Tibial nerve (tissue), 4 donors: ENCODE measurements around the gene PPM1L. TPM values are rescaled to one million over a fixed set of nuclear protein-coding genes. Genes with fewer than 3 reads are reported as not detected.

Experiments used
- DNase-seq, 2 donors: peaks; one replicate each; pipeline ENCODE4 v3.0.0-alpha.2; 2019; ENCODE audit warnings: low spot score in 2 of 2
- H3K27ac ChIP-seq, 4 donors: fragments of 200-600 bp; sonication (generic) in 3 of 4; one replicate each; pipeline ENCODE4 v1.5.1; 2017 to 2019; ENCODE audit warnings: mild to moderate bottlenecking in 1 of 4
- H3K27me3 ChIP-seq, 2 donors: fragments of 200-600 bp; sonication (generic) in 1 of 2; one replicate each; pipeline versions ENCODE4 v1.5.1 to v1.6.0; 2017 to 2019
- H3K36me3 ChIP-seq, 3 donors: fragments of 200-600 bp; sonication (generic); one replicate each; pipeline ENCODE4 v1.5.1; 2018 to 2019
- H3K4me1 ChIP-seq, 4 donors: fragments of 200-600 bp; sonication (generic) in 3 of 4; one replicate each; pipeline ENCODE4 v1.5.1; 2017 to 2019
- H3K4me3 ChIP-seq, 4 donors: fragments of 200-600 bp; sonication (generic) in 3 of 4; one replicate each; pipeline ENCODE4 v1.5.1; 2017 to 2019; ENCODE audit warnings: mild to moderate bottlenecking in 1 of 4, moderate library complexity in 1 of 4
- H3K9me3 ChIP-seq, 4 donors: fragments of 200-600 bp; sonication (generic) in 3 of 4; one replicate each; pipeline ENCODE4 v1.5.1; 2017 to 2019
- CTCF ChIP-seq, 5 experiments: fragments of 200-600 bp in 3 of 5; fragments of 450-650 bp in 2 of 5; sonication (generic) in 3 of 5; IDR thresholded peaks; one replicate each; pipeline ENCODE4 v1.5.1; 2016 to 2019; ENCODE audit warnings: antibody characterized with exemption in 5 of 5, mild to moderate bottlenecking in 3 of 5, moderate library complexity in 2 of 5
- EP300 ChIP-seq, 2 donors: sonication (generic); formaldehyde crosslinking; IDR thresholded peaks; one replicate each; pipeline ENCODE4 v1.6.1; 2017; ENCODE audit warnings: antibody characterized with exemption in 2 of 2, mild to moderate bottlenecking in 1 of 2
- POLR2A ChIP-seq, 2 donors: fragments of 450-650 bp; IDR thresholded peaks; one replicate each; pipeline ENCODE4 v1.6.1; 2017; ENCODE audit warnings: antibody characterized with exemption in 2 of 2, mild to moderate bottlenecking in 2 of 2, moderate library complexity in 2 of 2
- WGBS, 2 donors: methylation state at CpG; one replicate each; pipeline ENCODE4 v1.1.5; 2018; 5-methylcytosine and 5-hydroxymethylcytosine counted together
- total RNA-seq, 4 donors: library from RNA; depleted of rRNA; stranded (reverse); fragments of >200 nt; gene quantifications; one replicate each; pipeline ENCODE4 v1.1.0, GENCODE V29; 2016

Gene PPM1L
- total RNA-seq, 4 donors from 2014 or later = 13.2 to 41.0 (median 24.3) TPM

- Histone ChIP-seq H3K27me3 (no peaks in the 10 kb centered on the region), H3K9me3 (no peaks in the 10 kb centered on the region), H3K4me1 (peaks cover 0 to 16% (median 3%) of the 10 kb centered on the region in 4 donors), H3K4me3 (no peak overlapping the region), H3K27ac (no peak overlapping the region), H3K36me3 (no peaks in the 10 kb centered on the region)
- 79 to 89% methylated on average over 1 of the region's 1 CpG for WGBS, 2 donors
- no peak for TF ChIP-seq EP300 (IDR thresholded peaks at IDR 0.05)
- TF ChIP-seq POLR2A (IDR thresholded peaks at IDR 0.05) = no peak
- DNase-seq = no peak
These were observed 37.8 kb downstream of the PPM1L start for GRCh38 chr3:160793722-160794252.

- H3K36me3 ChIP-seq = no peaks in the 10 kb centered on the region
- 63 to 75% methylated on average over 4 of the region's 4 CpGs for WGBS, 2 donors
- H3K4me1 ChIP-seq = peaks cover 0 to 16% (median 3%) of the 10 kb centered on the region in 4 donors
- no peak overlapping the region for H3K4me3 ChIP-seq
- H3K27ac ChIP-seq = peak overlapping the region in 2 of 4 donors; percentile 25 to 55
- H3K9me3 ChIP-seq = no peaks in the 10 kb centered on the region
- TF ChIP-seq CTCF (IDR thresholded peaks at IDR 0.05) (no peak), POLR2A (IDR thresholded peaks at IDR 0.05) (no peak), EP300 (IDR thresholded peaks at IDR 0.05) (no peak)
- no peak for DNase-seq
- H3K27me3 ChIP-seq = no peaks in the 10 kb centered on the region
These were observed 40.2 kb downstream of the PPM1L start for GRCh38 chr3:160796089-160796812.

- H3K36me3 ChIP-seq = no peaks in the 10 kb centered on the region
- no peak for DNase-seq
- H3K9me3 ChIP-seq = no peaks in the 10 kb centered on the region
- no peaks in the 10 kb centered on the region for H3K27me3 ChIP-seq
- H3K4me3 ChIP-seq = no peak overlapping the region
- TF ChIP-seq EP300 (IDR thresholded peaks at IDR 0.05) = peak in 1 of 2 donors; percentile 62
- TF ChIP-seq POLR2A (IDR thresholded peaks at IDR 0.05) = no peak
- no peak for TF ChIP-seq CTCF (IDR thresholded peaks at IDR 0.05)
- WGBS, 2 donors = 49 to 55% methylated on average over 1 of the region's 1 CpG
- peaks cover 0 to 16% (median 3%) of the 10 kb centered on the region in 4 donors for H3K4me1 ChIP-seq
- H3K27ac ChIP-seq = peak overlapping the region in 1 of 4 donors; percentile 55
These were observed 40.8 kb downstream of the PPM1L start for GRCh38 chr3:160796813-160797164.

- no peak for DNase-seq
- WGBS, 2 donors = 81 to 82% methylated on average over 3 of the region's 3 CpGs
- TF ChIP-seq POLR2A (IDR thresholded peaks at IDR 0.05) = no peak
- no peak for TF ChIP-seq CTCF (IDR thresholded peaks at IDR 0.05)
- no peak for TF ChIP-seq EP300 (IDR thresholded peaks at IDR 0.05)
These were observed 41.3 kb downstream of the PPM1L start for GRCh38 chr3:160797356-160797755.

GRCh38 chr3:160801386-160802118 is 45.5 kb downstream of the PPM1L start:
- 41 to 47% methylated on average over 8 of the region's 8 CpGs for WGBS, 2 donors
- peaks cover 0 to 26% (median 6%) of the 10 kb centered on the region in 4 donors for H3K4me1 ChIP-seq
- no peak overlapping the region for H3K4me3 ChIP-seq
- no peaks in the 10 kb centered on the region for H3K9me3 ChIP-seq
- peak in 1 of 2 donors; percentile 68 for TF ChIP-seq EP300 (IDR thresholded peaks at IDR 0.05)
- no peak for TF ChIP-seq CTCF (IDR thresholded peaks at IDR 0.05)
- no peak for TF ChIP-seq POLR2A (IDR thresholded peaks at IDR 0.05)
- H3K36me3 ChIP-seq = no peaks in the 10 kb centered on the region
- DNase-seq = peak; percentile 24 to 60
- peak overlapping the region in 3 of 4 donors; percentile 40 to 78 (median 55) for H3K27ac ChIP-seq
- H3K27me3 ChIP-seq = no peaks in the 10 kb centered on the region

More at GRCh38 chr3:160797356-160797755, 41.3 kb downstream of the PPM1L start:
- peak overlapping the region in 2 of 4 donors; percentile 14 to 55 for H3K27ac ChIP-seq
- H3K4me3 ChIP-seq = no peak overlapping the region
- no peaks in the 10 kb centered on the region for H3K9me3 ChIP-seq
- H3K36me3 ChIP-seq = no peaks in the 10 kb centered on the region
- peaks cover 0 to 20% (median 3%) of the 10 kb centered on the region in 4 donors for H3K4me1 ChIP-seq
- no peaks in the 10 kb centered on the region for H3K27me3 ChIP-seq
